ENCODE data around the gene METTL23. TPM values are rescaled to one million over a fixed set of nuclear protein-coding genes. Genes with fewer than 3 reads are reported as not detected.
"Not testable (repeated sequence)": the region's sequence is repeated elsewhere in the genome, so short reads cannot be mapped to it uniquely, and the experiment has no call there.

The METTL23 gene
- total and polyA plus RNA-seq, 3 experiments from 2014 or later: 43.6 to 152 (median 44.6) TPM

- POLR2A ChIA-PET: interaction anchor here (0.6 kb wide), 1 partner anchor 83 kb away, joined by 5 read pairs; no protein-coding TSS in a partner anchor
- no peak overlapping the region for H3K4me3 Mint-ChIP-seq
- H3K27me3 Mint-ChIP-seq: no peaks in the 10 kb centered on the region
Measured at GRCh38 chr17:76704805-76705204, 21.8 kb upstream of the METTL23 start.

GRCh38 chr17:76706817-76707216, 19.8 kb upstream of the METTL23 start:
- Histone ChIP-seq H3K4me1 (ENCODE audit: insufficient read depth, low read length) (peaks cover 6% of the 10 kb centered on the region), H3K27ac (ENCODE audit: low read depth, low read length) (no peak overlapping the region), H3K4me3 (ENCODE audit: low read length) (no peak overlapping the region), H3K9me3 (ENCODE audit: low read length) (no peaks in the 10 kb centered on the region), H3K36me3 (ENCODE audit: insufficient read depth, low read length) (no peaks in the 10 kb centered on the region), H3K27me3 (ENCODE audit: insufficient read depth, low read length, poor library complexity, severe bottlenecking) (no peaks in the 10 kb centered on the region)
- Mint-ChIP-seq H3K9me3 (no peaks in the 10 kb centered on the region), H3K4me1 (peaks cover 21 to 49% (median 25%) of the 10 kb centered on the region in 3 donors), H3K4me3 (peak overlapping the region in 1 of 7 donors; percentile 70), H3K36me3 (peaks cover 0 to 3% (median 0%) of the 10 kb centered on the region in 3 donors), H3K27me3 (no peaks in the 10 kb centered on the region), H3K27ac (peak overlapping the region in 3 of 8 donors; percentile 6 to 78 (median 21))
- no peak for DNase-seq
- CTCF ChIA-PET: no interaction called here
- POLR2A ChIA-PET: no interaction called here

More at GRCh38 chr17:76704805-76705204, 21.8 kb upstream of the METTL23 start:
- no peak overlapping the region for H3K27ac ChIP-seq (ENCODE audit: low read depth, low read length)
- Mint-ChIP-seq H3K36me3 (peaks cover 0 to 3% (median 2%) of the 10 kb centered on the region in 3 donors), H3K27ac (no peak overlapping the region), H3K4me1 (peaks cover 18 to 42% (median 18%) of the 10 kb centered on the region in 3 donors), H3K9me3 (no peaks in the 10 kb centered on the region)
- H3K9me3 ChIP-seq (ENCODE audit: low read length): no peaks in the 10 kb centered on the region
- H3K4me3 ChIP-seq (ENCODE audit: low read length): no peak overlapping the region
- CTCF ChIA-PET: interaction anchor here (1.5 kb wide), 1 partner anchor 14 kb away, joined by 3 read pairs; no protein-coding TSS in a partner anchor
- DNase-seq: no peak
- H3K36me3 ChIP-seq (ENCODE audit: insufficient read depth, low read length): no peaks in the 10 kb centered on the region
- no peaks in the 10 kb centered on the region for H3K4me1 ChIP-seq (ENCODE audit: insufficient read depth, low read length)
- H3K27me3 ChIP-seq (ENCODE audit: insufficient read depth, low read length, poor library complexity, severe bottlenecking): no peaks in the 10 kb centered on the region

GRCh38 chr17:76707985-76708807, 18.4 kb upstream of the METTL23 start:
- Mint-ChIP-seq H3K36me3 (peaks cover 0 to 6% (median 3%) of the 10 kb centered on the region in 3 donors), H3K9me3 (no peaks in the 10 kb centered on the region), H3K4me1 (peaks cover 21 to 46% (median 25%) of the 10 kb centered on the region in 3 donors), H3K27ac (peak overlapping the region in 4 of 8 donors; percentile 17 to 80 (median 46)), H3K4me3 (peak overlapping the region in 6 of 7 donors; percentile 26 to 85 (median 71)), H3K27me3 (no peaks in the 10 kb centered on the region)
- no peaks in the 10 kb centered on the region for H3K27me3 ChIP-seq (ENCODE audit: insufficient read depth, low read length, poor library complexity, severe bottlenecking)
- no peak overlapping the region for H3K27ac ChIP-seq (ENCODE audit: low read depth, low read length)
- no peak overlapping the region for H3K4me3 ChIP-seq (ENCODE audit: low read length)
- CTCF ChIA-PET: interaction anchor here (0.9 to 2.1 kb wide), 3 partner anchors 9 to 26 kb away, joined by 3 to 5 read pairs (median 3); no protein-coding TSS in a partner anchor
- POLR2A ChIA-PET: interaction anchor here (1.6 kb wide), 1 partner anchor 37 kb away, joined by 4 read pairs; no protein-coding TSS in a partner anchor
- H3K9me3 ChIP-seq (ENCODE audit: low read length): no peaks in the 10 kb centered on the region
- no peaks in the 10 kb centered on the region for H3K36me3 ChIP-seq (ENCODE audit: insufficient read depth, low read length)
- H3K4me1 ChIP-seq (ENCODE audit: insufficient read depth, low read length): peaks cover 6% of the 10 kb centered on the region
- no peak for DNase-seq

GRCh38 chr17:76709077-76709950, 17.3 kb upstream of the METTL23 start:
- no peak overlapping the region for H3K4me3 ChIP-seq (ENCODE audit: low read length)
- DNase-seq: no peak
- H3K27me3 ChIP-seq (ENCODE audit: insufficient read depth, low read length, poor library complexity, severe bottlenecking): no peaks in the 10 kb centered on the region
- no peak overlapping the region for H3K27ac ChIP-seq (ENCODE audit: low read depth, low read length)
- H3K9me3 Mint-ChIP-seq: no peaks in the 10 kb centered on the region
- H3K4me1 ChIP-seq (ENCODE audit: insufficient read depth, low read length): peaks cover 7% of the 10 kb centered on the region
- POLR2A ChIA-PET: interaction anchor here (1.6 kb wide), 1 partner anchor 38 kb away, joined by 4 read pairs; no protein-coding TSS in a partner anchor
- CTCF ChIA-PET: interaction anchor here (1.2 to 2.1 kb wide), 2 partner anchors 27 to 163 kb away, joined by 3 to 5 read pairs; no protein-coding TSS in a partner anchor
- peak overlapping the region; percentile 71 to 89 (median 76) for H3K4me3 Mint-ChIP-seq
- no peaks in the 10 kb centered on the region for H3K9me3 ChIP-seq (ENCODE audit: low read length)
- H3K36me3 Mint-ChIP-seq: peaks cover 0 to 18% (median 3%) of the 10 kb centered on the region in 3 donors
- H3K27me3 Mint-ChIP-seq: no peaks in the 10 kb centered on the region
- H3K4me1 Mint-ChIP-seq: peaks cover 30 to 57% (median 32%) of the 10 kb centered on the region in 3 donors
- H3K36me3 ChIP-seq (ENCODE audit: insufficient read depth, low read length): peaks cover 8% of the 10 kb centered on the region
- peak overlapping the region in 7 of 8 donors; percentile 60 to 92 (median 77) for H3K27ac Mint-ChIP-seq

GRCh38 chr17:76709951-76710862, 16.4 kb upstream of the METTL23 start:
- H3K27ac ChIP-seq (ENCODE audit: low read depth, low read length): peak overlapping the region; percentile 29
- H3K4me3 Mint-ChIP-seq: peak overlapping the region; percentile 71 to 89 (median 76)
- H3K27me3 ChIP-seq (ENCODE audit: insufficient read depth, low read length, poor library complexity, severe bottlenecking); H3K36me3 ChIP-seq (ENCODE audit: insufficient read depth, low read length); H3K9me3 ChIP-seq (ENCODE audit: low read length); H3K9me3 Mint-ChIP-seq; H3K4me3 ChIP-seq (ENCODE audit: low read length); H3K27me3 Mint-ChIP-seq; DNase-seq: not testable (repeated sequence)
- CTCF ChIA-PET: interaction anchor here (1.2 to 4.6 kb wide), 3 partner anchors 28 to 164 kb away, joined by 3 to 26 read pairs (median 5); no protein-coding TSS in a partner anchor
- peaks cover 36 to 60% (median 37%) of the 10 kb centered on the region in 3 donors for H3K4me1 Mint-ChIP-seq
- H3K36me3 Mint-ChIP-seq: peaks cover 3 to 22% (median 4%) of the 10 kb centered on the region in 3 donors
- H3K4me1 ChIP-seq (ENCODE audit: insufficient read depth, low read length): peaks cover 16% of the 10 kb centered on the region
- peak overlapping the region in 6 of 8 donors; percentile 21 to 88 (median 78) for H3K27ac Mint-ChIP-seq
- POLR2A ChIA-PET: interaction anchor here (1.6 kb wide), 1 partner anchor 39 kb away, joined by 4 read pairs; no protein-coding TSS in a partner anchor

- DNase-seq: peak; percentile 44 to 78 (median 59)
- Mint-ChIP-seq H3K36me3 (peaks cover 3 to 28% (median 4%) of the 10 kb centered on the region in 3 donors), H3K27me3 (no peaks in the 10 kb centered on the region), H3K4me3 (peak within 1 kb of the TSS; percentile 71 to 89 (median 79)), H3K9me3 (no peaks in the 10 kb centered on the region), H3K4me1 (peaks cover 45 to 69% (median 46%) of the 10 kb centered on the region in 3 donors), H3K27ac (peak within 1 kb of the TSS; percentile 52 to 88 (median 78))
- CTCF ChIA-PET: interaction anchor here (4.6 kb wide), 1 partner anchor 29 kb away, joined by 26 read pairs; no protein-coding TSS in a partner anchor
- Histone ChIP-seq H3K4me1 (ENCODE audit: insufficient read depth, low read length) (peaks cover 24% of the 10 kb centered on the region), H3K27ac (ENCODE audit: low read depth, low read length) (peak within 1 kb of the TSS; percentile 29), H3K4me3 (ENCODE audit: low read length) (peak within 1 kb of the TSS; percentile 50), H3K9me3 (ENCODE audit: low read length) (no peaks in the 10 kb centered on the region), H3K36me3 (ENCODE audit: insufficient read depth, low read length) (peaks cover 8% of the 10 kb centered on the region), H3K27me3 (ENCODE audit: insufficient read depth, low read length, poor library complexity, severe bottlenecking) (no peaks in the 10 kb centered on the region)
- POLR2A ChIA-PET: interaction anchor here (0.6 kb wide), 1 partner anchor 26 kb away, joined by 3 read pairs; the partner anchor contains the start of gene SRSF2
Measured at GRCh38 chr17:76710863-76711611, 15.6 kb upstream of the METTL23 start, which contains the start of gene MXRA7. TSS of gene MXRA7 (minus strand) at chr17:76710965. CDS start at chr17:76710946, 19 bp downstream.

Measured in CD8-positive, alpha-beta memory T cell (primary cell).